HG02763 (cell line): ENCODE measurements around the gene KIAA0930.

Source experiments
- ATAC-seq: cut with Tn5 transposase; IDR thresholded peaks from one replicate; pipeline ENCODE4 v1.9.1; 2021; ENCODE audit warnings: mild to moderate bottlenecking, moderate library complexity; ENCODE audit not compliant: unreplicated experiment

The KIAA0930 gene

GRCh38 chr22:45154383-45154782 lies 86.3 kb downstream of the KIAA0930 start:
- ATAC-seq = no peak

- no peak for ATAC-seq
Measured at GRCh38 chr22:45151503-45151902, 89.2 kb downstream of the KIAA0930 start.

GRCh38 chr22:45150139-45150538 lies 90.6 kb downstream of the KIAA0930 start:
- ATAC-seq = no peak

- ATAC-seq = no peak
Measured at GRCh38 chr22:45149671-45150070, 91.0 kb downstream of the KIAA0930 start.

GRCh38 chr22:45144916-45145315 lies 95.8 kb downstream of the KIAA0930 start:
- ATAC-seq = no peak

- ATAC-seq = no peak
Measured at GRCh38 chr22:45142376-45142775, 98.3 kb downstream of the KIAA0930 start.
